GM19452 (cell line): ENCODE data around the gene SGMS1.
"Not testable (repeated sequence)": the region's sequence is repeated elsewhere in the genome, so short reads cannot be mapped to it uniquely, and the experiment has no call there.

Experiments
- ATAC-seq: cut with Tn5 transposase; IDR thresholded peaks from one replicate; pipeline ENCODE4 v1.9.1; 2021; ENCODE audit not compliant: unreplicated experiment

SGMS1 gene

GRCh38 chr10:50582766-50583762 is 40.7 kb downstream of the SGMS1 start:
- ATAC-seq = no peak

- ATAC-seq = no peak
These were observed 41.7 kb downstream of the SGMS1 start for GRCh38 chr10:50582046-50582445.

- no peak for ATAC-seq
These were observed 43.4 kb downstream of the SGMS1 start for GRCh38 chr10:50580262-50580891.

- ATAC-seq = no peak
These were observed 44.1 kb downstream of the SGMS1 start for GRCh38 chr10:50579491-50580261.

GRCh38 chr10:50578949-50579348 is 44.8 kb downstream of the SGMS1 start:
- no peak for ATAC-seq

- peak; percentile 59 for ATAC-seq
These were observed 45.9 kb downstream of the SGMS1 start for GRCh38 chr10:50577681-50578350.

GRCh38 chr10:50577010-50577409 is 46.7 kb downstream of the SGMS1 start:
- ATAC-seq = no peak

- no peak for ATAC-seq
These were observed 47.4 kb downstream of the SGMS1 start for GRCh38 chr10:50576245-50576815.

- no peak for ATAC-seq
These were observed 48.1 kb downstream of the SGMS1 start for GRCh38 chr10:50575477-50576244.

- ATAC-seq = no peak
These were observed 48.8 kb downstream of the SGMS1 start for GRCh38 chr10:50574931-50575330.

- no peak for ATAC-seq
These were observed 49.5 kb downstream of the SGMS1 start for GRCh38 chr10:50574305-50574704.

GRCh38 chr10:50572017-50572491 is 51.7 kb downstream of the SGMS1 start:
- ATAC-seq = no peak

GRCh38 chr10:50568750-50569149 is 55.0 kb downstream of the SGMS1 start:
- ATAC-seq = not testable (repeated sequence)

GRCh38 chr10:50567384-50567783 is 56.4 kb downstream of the SGMS1 start:
- ATAC-seq = no peak

GRCh38 chr10:50566150-50566549 is 57.6 kb downstream of the SGMS1 start:
- ATAC-seq = no peak

- ATAC-seq = no peak
These were observed 58.3 kb downstream of the SGMS1 start for GRCh38 chr10:50565301-50566083.

GRCh38 chr10:50563906-50564305 is 59.9 kb downstream of the SGMS1 start:
- no peak for ATAC-seq

- ATAC-seq = no peak
These were observed 61.9 kb downstream of the SGMS1 start for GRCh38 chr10:50561816-50562215.

GRCh38 chr10:50561266-50561665 is 62.5 kb downstream of the SGMS1 start:
- no peak for ATAC-seq
